Esophagus muscularis mucosa (tissue), 4 donors: ENCODE measurements around the gene AGFG2. TPM values are rescaled to one million over a fixed set of nuclear protein-coding genes. Genes with fewer than 3 reads are reported as not detected.
"Not testable (repeated sequence)": the region's sequence is repeated elsewhere in the genome, so short reads cannot be mapped to it uniquely, and the experiment has no call there.

Experiments
- DNase-seq: peaks from one replicate; pipeline ENCODE4 v3.0.0-alpha.2; 2017; ENCODE audit errors: extremely low spot score
- H3K27ac ChIP-seq, 4 donors: fragments of 200-600 bp; sonication (generic); replicated peaks in 1 of 4; 1 replicate in 3 of 4; 2 replicates in 1 of 4; pipeline ENCODE4 v1.5.1; 2016 to 2019; ENCODE audit warnings: mild to moderate bottlenecking in 1 of 4
- H3K27me3 ChIP-seq, 4 donors: fragments of 200-600 bp; sonication (generic); one replicate each; pipeline versions ENCODE4 v1.5.1 to v1.6.0; 2016 to 2019
- H3K36me3 ChIP-seq, 4 donors: fragments of 200-600 bp; sonication (generic); one replicate each; pipeline ENCODE4 v1.5.1; 2016 to 2019
- H3K4me1 ChIP-seq, 4 donors: fragments of 200-600 bp; sonication (generic); one replicate each; pipeline ENCODE4 v1.5.1; 2016 to 2019
- H3K4me3 ChIP-seq, 4 donors: fragments of 200-600 bp; sonication (generic); 1 replicate in 2 of 4; 2 replicates in 2 of 4; pipeline ENCODE4 v1.5.1; 2016 to 2019; ENCODE audit warnings: mild to moderate bottlenecking in 4 of 4, moderate library complexity in 1 of 4
- H3K9me3 ChIP-seq, 4 donors: fragments of 200-600 bp; sonication (generic); 1 replicate in 3 of 4; 2 replicates in 1 of 4; pipeline ENCODE4 v1.5.1; 2016 to 2019
- CTCF ChIP-seq, 3 experiments: fragments of 200-600 bp in 2 of 3; fragments of 450-650 bp in 1 of 3; sonication (generic) in 2 of 3; IDR thresholded peaks; one replicate each; pipeline ENCODE4 v1.5.1; 2017 to 2019; ENCODE audit warnings: antibody characterized with exemption in 3 of 3, mild to moderate bottlenecking in 2 of 3, moderate library complexity in 1 of 3
- EP300 ChIP-seq: sonication (generic); formaldehyde crosslinking; IDR thresholded peaks from one replicate; pipeline ENCODE4 v1.6.1; 2017; ENCODE audit warnings: antibody characterized with exemption
- POLR2A ChIP-seq: fragments of 450-650 bp; IDR thresholded peaks from one replicate; pipeline ENCODE4 v1.6.1; 2017; ENCODE audit warnings: antibody characterized with exemption, moderate library complexity, mild to moderate bottlenecking, low read depth
- POLR2AphosphoS5 ChIP-seq, 2 donors: sonication (generic); formaldehyde crosslinking; IDR thresholded peaks; one replicate each; pipeline ENCODE4 v1.6.1; 2017; ENCODE audit warnings: antibody characterized with exemption in 2 of 2
- WGBS: methylation state at CpG from one replicate; pipeline ENCODE4 v1.1.5; 2018; 5-methylcytosine and 5-hydroxymethylcytosine counted together
- intact Hi-C: fragments of 100-400 bp; cut with DNase I; formaldehyde crosslinking; loops from one replicate; pipeline ENCODE4 v1.15.1; 2023
- total RNA-seq, 4 donors: library from RNA; depleted of rRNA; stranded (reverse); fragments of >200 nt; gene quantifications; one replicate each; pipeline versions ENCODE4 v1.1.0 to v1.2.1, GENCODE V29; 2016

The AGFG2 gene
- total RNA-seq, 4 donors from 2014 or later, result 31.6 to 79.6 (median 35.1) TPM

GRCh38 chr7:100520138-100520537 lies 18.9 kb upstream of the AGFG2 start:
- TF ChIP-seq POLR2A (no peak), EP300 (no peak), POLR2AphosphoS5 (IDR thresholded peaks at IDR 0.05) (no peak), CTCF (IDR thresholded peaks at IDR 0.05) (no peak)
- Histone ChIP-seq H3K4me3 (no peak overlapping the region), H3K4me1 (peaks cover 0 to 14% (median 9%) of the 10 kb centered on the region in 4 donors), H3K27ac (no peak overlapping the region), H3K27me3 (no peaks in the 10 kb centered on the region), H3K36me3 (no peaks in the 10 kb centered on the region), H3K9me3 (no peaks in the 10 kb centered on the region)
- intact Hi-C loops, result no loop called here
- no peak for DNase-seq
- WGBS, result 22% methylated on average over 1 of the region's 1 CpG

GRCh38 chr7:100521076-100521475 lies 17.9 kb upstream of the AGFG2 start:
- DNase-seq, result no peak
- intact Hi-C loops, result no loop called here
- 91% methylated on average over 2 of the region's 2 CpGs for WGBS
- no peak for TF ChIP-seq POLR2AphosphoS5 (IDR thresholded peaks at IDR 0.05)
- TF ChIP-seq CTCF (IDR thresholded peaks at IDR 0.05), result no peak
- no peak for TF ChIP-seq POLR2A
- no peak for TF ChIP-seq EP300
- Histone ChIP-seq H3K27me3 (no peaks in the 10 kb centered on the region), H3K9me3 (no peaks in the 10 kb centered on the region), H3K4me3 (no peak overlapping the region), H3K36me3 (no peaks in the 10 kb centered on the region), H3K27ac (no peak overlapping the region), H3K4me1 (peaks cover 0 to 5% (median under 1%) of the 10 kb centered on the region in 4 donors)

- WGBS, result 77% methylated on average over 2 of the region's 3 CpGs
- H3K27me3 ChIP-seq, H3K4me3 ChIP-seq, DNase-seq, H3K4me1 ChIP-seq, intact Hi-C loops, H3K9me3 ChIP-seq, H3K27ac ChIP-seq, H3K36me3 ChIP-seq: not testable (repeated sequence)
Observed at GRCh38 chr7:100521909-100522593, 17.0 kb upstream of the AGFG2 start.

GRCh38 chr7:100523192-100523591 lies 15.8 kb upstream of the AGFG2 start:
- H3K4me3 ChIP-seq, H3K4me1 ChIP-seq, H3K9me3 ChIP-seq, DNase-seq, H3K27me3 ChIP-seq, H3K36me3 ChIP-seq, H3K27ac ChIP-seq, intact Hi-C loops: not testable (repeated sequence)
- no CpG with 5 or more reads among the region's 34 CpGs for WGBS

GRCh38 chr7:100528108-100528866 lies 10.7 kb upstream of the AGFG2 start:
- H3K4me1 ChIP-seq, H3K27ac ChIP-seq, DNase-seq, H3K27me3 ChIP-seq, H3K36me3 ChIP-seq, H3K4me3 ChIP-seq, H3K9me3 ChIP-seq, intact Hi-C loops: not testable (repeated sequence)
- WGBS, result 80% methylated on average over 12 of the region's 12 CpGs

- H3K4me3 ChIP-seq, result no peak overlapping the region
- intact Hi-C loops, result no loop called here
- DNase-seq, result no peak
- peaks cover 0 to 9% (median 0%) of the 10 kb centered on the region in 4 donors for H3K27me3 ChIP-seq
- WGBS, result 91% methylated on average over 14 of the region's 14 CpGs
- no peaks in the 10 kb centered on the region for H3K9me3 ChIP-seq
- H3K4me1 ChIP-seq, result no peaks in the 10 kb centered on the region
- H3K27ac ChIP-seq, result no peak overlapping the region
- no peak for TF ChIP-seq EP300
- TF ChIP-seq POLR2AphosphoS5 (IDR thresholded peaks at IDR 0.05), result no peak
- TF ChIP-seq POLR2A, result no peak
- no peak for TF ChIP-seq CTCF (IDR thresholded peaks at IDR 0.05)
- H3K36me3 ChIP-seq, result no peaks in the 10 kb centered on the region
Observed at GRCh38 chr7:100532165-100533022, 6.6 kb upstream of the AGFG2 start.

- intact Hi-C loops, H3K4me3 ChIP-seq, H3K27me3 ChIP-seq, H3K36me3 ChIP-seq, H3K9me3 ChIP-seq, H3K27ac ChIP-seq, DNase-seq: not testable (repeated sequence)
- WGBS, result 89% methylated on average over 9 of the region's 9 CpGs
- peaks cover 16 to 23% (median 22%) of the 10 kb centered on the region in 4 donors for H3K4me1 ChIP-seq
Observed at GRCh38 chr7:100535982-100536381, 3.0 kb upstream of the AGFG2 start.

- intact Hi-C loops, H3K27ac ChIP-seq, H3K36me3 ChIP-seq, H3K27me3 ChIP-seq, DNase-seq, H3K9me3 ChIP-seq, H3K4me3 ChIP-seq: not testable (repeated sequence)
- WGBS, result 86% methylated on average over 2 of the region's 2 CpGs
- H3K4me1 ChIP-seq, result peaks cover 16 to 30% (median 28%) of the 10 kb centered on the region in 4 donors
Observed at GRCh38 chr7:100536695-100537094, 2.3 kb upstream of the AGFG2 start.
